Keratinocyte (primary cell): ENCODE data around the gene EIF2A. TPM values are rescaled to one million over a fixed set of nuclear protein-coding genes. Genes with fewer than 3 reads are reported as not detected.

Source experiments
- DNase-seq: peaks from one replicate; pipeline ENCODE4 v3.0.0-alpha.2; 2011; ENCODE audit warnings: low read depth, missing footprints, low spot score
- FAIRE-seq: peaks from 2 replicates; lab custom pipeline; 2011; peaks lifted over from hg19 to GRCh38; lab: Jason Lieb, UNC
- H2AFZ ChIP-seq: 2 replicates; pipeline ENCODE4 v1.6.0; 2012; ENCODE audit warnings: low read length, control low read depth, inconsistent platforms; ENCODE audit not compliant: control insufficient read depth
- H3K27ac ChIP-seq: 2 replicates; pipeline ENCODE4 v1.5.1; 2011; ENCODE audit warnings: low read length; ENCODE audit not compliant: control insufficient read depth, insufficient read depth
- H3K27me3 ChIP-seq: 3 replicates; pipeline ENCODE4 v1.6.0; 2011; ENCODE audit warnings: low read length; ENCODE audit not compliant: control insufficient read depth, insufficient read depth; ENCODE audit errors: extremely low read depth
- H3K36me3 ChIP-seq, 2 experiments: 2 replicates in 1 of 2; 3 replicates in 1 of 2; pipeline ENCODE4 v1.5.1; 2011; ENCODE audit warnings: low read length in 2 of 2, mild to moderate bottlenecking in 1 of 2; ENCODE audit not compliant: control insufficient read depth in 2 of 2, insufficient read depth in 2 of 2; ENCODE audit errors: extremely low read depth in 1 of 2
- H3K4me1 ChIP-seq: 3 replicates; pipeline ENCODE4 v1.5.1; 2011; ENCODE audit warnings: low read length; ENCODE audit not compliant: control insufficient read depth, insufficient read depth; ENCODE audit errors: extremely low read depth
- H3K4me2 ChIP-seq: 3 replicates; pipeline ENCODE4 v1.6.0; 2011; ENCODE audit warnings: low read depth, low read length; ENCODE audit not compliant: control insufficient read depth, insufficient read depth; ENCODE audit errors: extremely low read depth
- H3K4me3 ChIP-seq, 3 experiments: fragments of 200-600 bp in 1 of 3; sonication (generic) in 1 of 3; 2 replicates in 2 of 3; 3 replicates in 1 of 3; pipeline ENCODE4 v1.5.1; 2011 to 2016; ENCODE audit warnings: low read length in 3 of 3, mild to moderate bottlenecking in 3 of 3, control low read depth in 2 of 3, inconsistent platforms in 1 of 3, low read depth in 1 of 3, mixed read lengths in 1 of 3, mixed run types in 1 of 3, moderate library complexity in 1 of 3; ENCODE audit not compliant: control insufficient read depth in 2 of 3, insufficient read depth in 2 of 3; ENCODE audit errors: extremely low read depth in 1 of 3
- H3K79me2 ChIP-seq: 2 replicates; pipeline ENCODE4 v1.6.0; 2012; ENCODE audit warnings: low read length; ENCODE audit not compliant: control insufficient read depth, insufficient read depth
- H3K9ac ChIP-seq: 3 replicates; pipeline ENCODE4 v1.6.0; 2011; ENCODE audit warnings: low read length; ENCODE audit not compliant: control insufficient read depth, insufficient read depth; ENCODE audit errors: extremely low read depth
- H3K9me1 ChIP-seq: 3 replicates; pipeline ENCODE4 v1.6.0; 2011; ENCODE audit warnings: low read length; ENCODE audit not compliant: control insufficient read depth, insufficient read depth; ENCODE audit errors: extremely low read depth
- H3K9me3 ChIP-seq: 2 replicates; pipeline ENCODE4 v1.5.1; 2012; ENCODE audit warnings: low read depth, low read length; ENCODE audit not compliant: control insufficient read depth
- H4K20me1 ChIP-seq: 3 replicates; pipeline ENCODE4 v1.6.0; 2011; ENCODE audit warnings: low read length; ENCODE audit not compliant: control insufficient read depth, insufficient read depth; ENCODE audit errors: extremely low read depth
- CTCF ChIP-seq, 3 experiments: IDR thresholded peaks in 1 of 3; conservative IDR thresholded peaks in 1 of 3; optimal IDR thresholded peaks in 1 of 3; 2 replicates in 2 of 3; 3 replicates in 1 of 3; pipeline versions ENCODE3 to v1.5.1; 2011; ENCODE audit warnings: low read length in 3 of 3, mild to moderate bottlenecking in 3 of 3, moderate library complexity in 2 of 3, control low read depth in 1 of 3, inconsistent platforms in 1 of 3; ENCODE audit not compliant: insufficient read depth in 2 of 3; ENCODE audit errors: extremely low read depth in 1 of 3
- EZH2 ChIP-seq: IDR thresholded peaks from one replicate; pipeline ENCODE4 v1.6.1; 2012; ENCODE audit warnings: inconsistent platforms, mild to moderate bottlenecking, low read length, moderate library complexity
- dilution Hi-C: fragments of 300-500 bp; cut with MboI; formaldehyde crosslinking; loops from one replicate; pipeline ENCODE4 v1.7.0; 2020; ENCODE audit warnings: low sequenced_read_pairs; ENCODE audit not compliant: extremely low pct_ligation_motif_present
- polyA plus RNA-seq, 5 experiments: library from polyadenylated mRNA; depleted of rRNA in 3 of 5; stranded (reverse) in 3 of 5; stranded (forward) in 1 of 5; unstranded in 1 of 5; fragments of >200 nt; gene quantifications; 1 replicate in 1 of 5; 2 replicates in 3 of 5; 3 replicates in 1 of 5; pipeline versions ENCODE4 v1.2.1 to v1.2.3, GENCODE V29; 2011 to 2012; ENCODE audit warnings: missing spikeins in 2 of 5, low read depth in 1 of 5, low replicate concordance in 1 of 5

EIF2A gene
- polyA plus RNA-seq, 1 donor (not counting 4 experiments of a cell fraction or from before 2014, with no cell fraction given), result 104 TPM

GRCh38 chr3:150583028-150583427, 36.4 kb downstream of the EIF2A start:
- no peaks in the 10 kb centered on the region for H3K4me1 ChIP-seq

GRCh38 chr3:150588027-150588830, 41.6 kb downstream of the EIF2A start:
- Histone ChIP-seq H3K9me3 (no peaks in the 10 kb centered on the region), H4K20me1 (peaks cover 3% of the 10 kb centered on the region), H3K27ac (no peak overlapping the region), H3K27me3 (no peaks in the 10 kb centered on the region), H2AFZ (no peak overlapping the region), H3K4me1 (no peaks in the 10 kb centered on the region), H3K9me1 (no peaks in the 10 kb centered on the region), H3K36me3 (peaks cover 3 to 9% of the 10 kb centered on the region in 2 experiments), H3K79me2 (peaks cover 55% of the 10 kb centered on the region), H3K9ac (no peak overlapping the region), H3K4me3 (no peak overlapping the region), H3K4me2 (no peak overlapping the region)
- FAIRE-seq, result no peak
- DNase-seq, result no peak
- dilution Hi-C loops, result no loop called here
- TF ChIP-seq CTCF (optimal IDR thresholded peaks at IDR 0.05 in 1 of 3, IDR thresholded peaks at IDR 0.05 in 1 of 3, conservative IDR thresholded peaks at IDR 0.05 in 1 of 3; ENCODE audit: extremely low read depth in 1 of 3, insufficient read depth in 2 of 3, low read length in 3 of 3) (no peak), EZH2 (no peak)

More at GRCh38 chr3:150583028-150583427, 36.4 kb downstream of the EIF2A start:
- no peak overlapping the region for H3K4me2 ChIP-seq
- no peak overlapping the region for H3K4me3 ChIP-seq
- dilution Hi-C loops, result no loop called here
- peaks cover 22% of the 10 kb centered on the region for H3K79me2 ChIP-seq
- no peaks in the 10 kb centered on the region for H3K9me3 ChIP-seq
- no peak overlapping the region for H2AFZ ChIP-seq
- no peak overlapping the region for H3K27ac ChIP-seq
- DNase-seq, result no peak
- peaks cover 4 to 22% of the 10 kb centered on the region in 2 experiments for H3K36me3 ChIP-seq
- no peaks in the 10 kb centered on the region for H3K27me3 ChIP-seq
- no peak for TF ChIP-seq CTCF (optimal IDR thresholded peaks at IDR 0.05 in 1 of 3, IDR thresholded peaks at IDR 0.05 in 1 of 3, conservative IDR thresholded peaks at IDR 0.05 in 1 of 3; ENCODE audit: extremely low read depth in 1 of 3, insufficient read depth in 2 of 3, low read length in 3 of 3)
- TF ChIP-seq EZH2, result no peak
- H3K9ac ChIP-seq, result no peak overlapping the region
- H4K20me1 ChIP-seq, result peaks cover 3% of the 10 kb centered on the region
- no peaks in the 10 kb centered on the region for H3K9me1 ChIP-seq
- FAIRE-seq, result no peak
